GM18502 (cell line): Measurements from ENCODE around the gene R3HDM2.

Experiments used
- ATAC-seq: cut with Tn5 transposase; IDR thresholded peaks from one replicate; pipeline ENCODE4 v1.9.1; 2021; ENCODE audit warnings: mild to moderate bottlenecking; ENCODE audit not compliant: unreplicated experiment, poor library complexity

R3HDM2 gene

GRCh38 chr12:57222286-57223190 lies 208.3 kb downstream of the R3HDM2 start:
- no peak for ATAC-seq

GRCh38 chr12:57221169-57221917 lies 209.5 kb downstream of the R3HDM2 start:
- ATAC-seq: no peak

GRCh38 chr12:57220770-57221168 lies 210.1 kb downstream of the R3HDM2 start:
- no peak for ATAC-seq

GRCh38 chr12:57219993-57220754 lies 210.7 kb downstream of the R3HDM2 start:
- ATAC-seq: no peak

GRCh38 chr12:57219205-57219992 lies 211.4 kb downstream of the R3HDM2 start:
- no peak for ATAC-seq

GRCh38 chr12:57218030-57218853 lies 212.6 kb downstream of the R3HDM2 start:
- ATAC-seq: no peak

- ATAC-seq: peak; percentile 2
Observed at GRCh38 chr12:57216921-57217879, 213.6 kb downstream of the R3HDM2 start.

GRCh38 chr12:57216014-57216911 lies 214.6 kb downstream of the R3HDM2 start, which contains the start of gene NXPH4:
TSS of gene NXPH4 (plus strand) at chr12:57216794. CDS start at chr12:57216970, 176 bp downstream.
- peak; percentile 27 for ATAC-seq

- ATAC-seq: peak; percentile 54
Observed at GRCh38 chr12:57215668-57216013, 215.2 kb downstream of the R3HDM2 start.

- ATAC-seq: no peak
Observed at GRCh38 chr12:57215065-57215464, 215.8 kb downstream of the R3HDM2 start.

- ATAC-seq: no peak
Observed at GRCh38 chr12:57214398-57214781, 216.5 kb downstream of the R3HDM2 start.

GRCh38 chr12:57213763-57214397 lies 217.0 kb downstream of the R3HDM2 start:
- ATAC-seq: no peak

GRCh38 chr12:57213058-57213715 lies 217.7 kb downstream of the R3HDM2 start:
- peak; percentile 55 for ATAC-seq

- ATAC-seq: no peak
Observed at GRCh38 chr12:57212701-57213057, 218.2 kb downstream of the R3HDM2 start.

GRCh38 chr12:57211791-57212700 lies 218.8 kb downstream of the R3HDM2 start:
- no peak for ATAC-seq
